Measurements from ENCODE around the gene FRAT2.

Gene FRAT2
- 12.0 to 25.5 (median 18.5) reads per million in 9 experiments for total RNA-seq

- DNase-seq (peak; percentile 83 to 90 (median 85)), ATAC-seq (replicated peaks) (peak; percentile 86)
- H3K4me1 Mint-ChIP-seq (ENCODE audit: low read depth in 2 of 2): peaks cover 27 to 32% of the 10 kb centered on the region in 2 donors
- H3K9me3 Mint-ChIP-seq: no peaks in the 10 kb centered on the region
- H3K4me3 Mint-ChIP-seq: peak within 1 kb of the TSS; percentile 89 to 93
- peaks cover 26% of the 10 kb centered on the region for H3K36me3 Mint-ChIP-seq (ENCODE audit: insufficient read depth)
- peak within 1 kb of the TSS; percentile 87 to 90 for H3K27ac Mint-ChIP-seq
- H3K27me3 Mint-ChIP-seq: no peaks in the 10 kb centered on the region
Observed at GRCh38 chr10:97334370-97335175, at the start of gene FRAT2. FRAT2 (minus strand) TSS chr10:97334729; CDS start chr10:97334572, 157 bp downstream.

GRCh38 chr10:97384156-97384555 is 49.6 kb upstream of the FRAT2 start:
- ATAC-seq (replicated peaks) (no peak), DNase-seq (no peak)
- no peak overlapping the region for H3K4me3 Mint-ChIP-seq
- H3K27ac Mint-ChIP-seq: no peak overlapping the region
- no peaks in the 10 kb centered on the region for H3K27me3 Mint-ChIP-seq
- H3K4me1 Mint-ChIP-seq (ENCODE audit: low read depth in 2 of 2): no peaks in the 10 kb centered on the region
- peaks cover 67% of the 10 kb centered on the region for H3K36me3 Mint-ChIP-seq (ENCODE audit: insufficient read depth)
- no peaks in the 10 kb centered on the region for H3K9me3 Mint-ChIP-seq

- H3K9me3 Mint-ChIP-seq: no peaks in the 10 kb centered on the region
- DNase-seq (no peak), ATAC-seq (replicated peaks) (no peak)
- H3K27me3 Mint-ChIP-seq: no peaks in the 10 kb centered on the region
- no peaks in the 10 kb centered on the region for H3K4me1 Mint-ChIP-seq (ENCODE audit: low read depth in 2 of 2)
- H3K4me3 Mint-ChIP-seq: no peak overlapping the region
- H3K36me3 Mint-ChIP-seq (ENCODE audit: insufficient read depth): peaks cover 61% of the 10 kb centered on the region
- peak overlapping the region in 1 of 2 donors; percentile 72 for H3K27ac Mint-ChIP-seq
Observed at GRCh38 chr10:97383159-97383558, 48.6 kb upstream of the FRAT2 start.

- no peaks in the 10 kb centered on the region for H3K27me3 Mint-ChIP-seq
- H3K36me3 Mint-ChIP-seq (ENCODE audit: insufficient read depth): peaks cover 53% of the 10 kb centered on the region
- no peaks in the 10 kb centered on the region for H3K9me3 Mint-ChIP-seq
- no peak overlapping the region for H3K27ac Mint-ChIP-seq
- ATAC-seq (replicated peaks) (no peak), DNase-seq (no peak)
- no peaks in the 10 kb centered on the region for H3K4me1 Mint-ChIP-seq (ENCODE audit: low read depth in 2 of 2)
- H3K4me3 Mint-ChIP-seq: no peak overlapping the region
Observed at GRCh38 chr10:97381626-97382025, 47.1 kb upstream of the FRAT2 start.

- ATAC-seq (replicated peaks) (no peak), DNase-seq (no peak)
- Mint-ChIP-seq H3K36me3 (ENCODE audit: insufficient read depth) (peaks cover 58% of the 10 kb centered on the region), H3K4me1 (ENCODE audit: low read depth in 2 of 2) (no peaks in the 10 kb centered on the region), H3K9me3 (no peaks in the 10 kb centered on the region), H3K27me3 (no peaks in the 10 kb centered on the region), H3K4me3 (no peak overlapping the region), H3K27ac (peak overlapping the region in 1 of 2 donors; percentile 29)
Observed at GRCh38 chr10:97380516-97380915, 46.0 kb upstream of the FRAT2 start.

- ATAC-seq (replicated peaks) (no peak), DNase-seq (no peak)
- H3K36me3 Mint-ChIP-seq (ENCODE audit: insufficient read depth): peaks cover 55% of the 10 kb centered on the region
- H3K4me1 Mint-ChIP-seq (ENCODE audit: low read depth in 2 of 2): no peaks in the 10 kb centered on the region
- H3K27ac Mint-ChIP-seq: no peak overlapping the region
- H3K27me3 Mint-ChIP-seq: no peaks in the 10 kb centered on the region
- H3K9me3 Mint-ChIP-seq: no peaks in the 10 kb centered on the region
- H3K4me3 Mint-ChIP-seq: no peak overlapping the region
Observed at GRCh38 chr10:97378933-97379921, 44.7 kb upstream of the FRAT2 start.

GRCh38 chr10:97376413-97376812 is 41.9 kb upstream of the FRAT2 start:
- Mint-ChIP-seq H3K4me1 (ENCODE audit: low read depth in 2 of 2) (no peaks in the 10 kb centered on the region), H3K27ac (no peak overlapping the region), H3K9me3 (no peaks in the 10 kb centered on the region), H3K36me3 (ENCODE audit: insufficient read depth) (peaks cover 51% of the 10 kb centered on the region), H3K4me3 (no peak overlapping the region), H3K27me3 (no peaks in the 10 kb centered on the region)
- DNase-seq (no peak), ATAC-seq (replicated peaks) (no peak)

- H3K9me3 Mint-ChIP-seq: no peaks in the 10 kb centered on the region
Observed at GRCh38 chr10:97373456-97373855, 38.9 kb upstream of the FRAT2 start.

GRCh38 chr10:97372233-97372875 is 37.8 kb upstream of the FRAT2 start:
- no peak for DNase-seq
- Mint-ChIP-seq H3K27ac (peak overlapping the region in 1 of 2 donors; percentile 49), H3K9me3 (no peaks in the 10 kb centered on the region), H3K4me3 (no peak overlapping the region), H3K27me3 (no peaks in the 10 kb centered on the region), H3K4me1 (ENCODE audit: low read depth in 2 of 2) (peaks cover 0 to 2% of the 10 kb centered on the region in 2 donors), H3K36me3 (ENCODE audit: insufficient read depth) (peaks cover 47% of the 10 kb centered on the region)
- no peak for ATAC-seq (replicated peaks)

More at GRCh38 chr10:97373456-97373855, 38.9 kb upstream of the FRAT2 start:
- H3K36me3 Mint-ChIP-seq (ENCODE audit: insufficient read depth): peaks cover 47% of the 10 kb centered on the region
- peaks cover 0 to 2% of the 10 kb centered on the region in 2 donors for H3K4me1 Mint-ChIP-seq (ENCODE audit: low read depth in 2 of 2)
- no peak for DNase-seq
- no peaks in the 10 kb centered on the region for H3K27me3 Mint-ChIP-seq
- H3K4me3 Mint-ChIP-seq: no peak overlapping the region
- no peak for ATAC-seq (replicated peaks)
- H3K27ac Mint-ChIP-seq: no peak overlapping the region

GRCh38 chr10:97371696-97372095 is 37.2 kb upstream of the FRAT2 start:
- no peaks in the 10 kb centered on the region for H3K27me3 Mint-ChIP-seq
- H3K4me1 Mint-ChIP-seq (ENCODE audit: low read depth in 2 of 2): peaks cover 0 to 2% of the 10 kb centered on the region in 2 donors
- peak overlapping the region in 1 of 2 donors; percentile 49 for H3K27ac Mint-ChIP-seq
- ATAC-seq (replicated peaks) (no peak), DNase-seq (no peak)
- H3K4me3 Mint-ChIP-seq: no peak overlapping the region
- H3K36me3 Mint-ChIP-seq (ENCODE audit: insufficient read depth): peaks cover 43% of the 10 kb centered on the region
- no peaks in the 10 kb centered on the region for H3K9me3 Mint-ChIP-seq

- Mint-ChIP-seq H3K4me3 (no peak overlapping the region), H3K27me3 (no peaks in the 10 kb centered on the region), H3K27ac (peak overlapping the region in 1 of 2 donors; percentile 63), H3K36me3 (ENCODE audit: insufficient read depth) (peaks cover 35% of the 10 kb centered on the region), H3K4me1 (ENCODE audit: low read depth in 2 of 2) (peaks cover 0 to 2% of the 10 kb centered on the region in 2 donors), H3K9me3 (no peaks in the 10 kb centered on the region)
- ATAC-seq (replicated peaks) (no peak), DNase-seq (no peak)
Observed at GRCh38 chr10:97367126-97367649, 32.7 kb upstream of the FRAT2 start.

- no peak for DNase-seq
- ATAC-seq (replicated peaks): no peak
- H3K27ac Mint-ChIP-seq: peak overlapping the region; percentile 58 to 63
- H3K4me3 Mint-ChIP-seq: no peak overlapping the region
- peaks cover 0 to 2% of the 10 kb centered on the region in 2 donors for H3K4me1 Mint-ChIP-seq (ENCODE audit: low read depth in 2 of 2)
- no peaks in the 10 kb centered on the region for H3K9me3 Mint-ChIP-seq
- H3K27me3 Mint-ChIP-seq: no peaks in the 10 kb centered on the region
- peaks cover 31% of the 10 kb centered on the region for H3K36me3 Mint-ChIP-seq (ENCODE audit: insufficient read depth)
Observed at GRCh38 chr10:97366572-97366971, 32.0 kb upstream of the FRAT2 start.

Measured in effector memory CD8-positive, alpha-beta T cell (primary cell).